Sigmoid colon (tissue), 7 donors: ENCODE data around the gene RALY. TPM values are rescaled to one million over a fixed set of nuclear protein-coding genes. Genes with fewer than 3 reads are reported as not detected.
A peak's percentile ranks its signal among the peaks of the same experiment; 100 is the strongest.

Experiments
- DNase-seq: peaks from one replicate; pipeline ENCODE4 v3.0.0-alpha.2; 2019
- H3K27ac ChIP-seq, 4 donors: fragments of 200-600 bp; sonication (generic); one replicate each; pipeline ENCODE4 v1.5.1; 2016 to 2019; ENCODE audit warnings: mild to moderate bottlenecking in 1 of 4
- H3K27me3 ChIP-seq, 3 donors: fragments of 200-600 bp; sonication (generic); one replicate each; pipeline ENCODE4 v1.5.1; 2019; ENCODE audit warnings: mild to moderate bottlenecking in 1 of 3
- H3K36me3 ChIP-seq, 4 donors: fragments of 200-600 bp; sonication (generic); one replicate each; pipeline ENCODE4 v1.5.1; 2016 to 2019
- H3K4me1 ChIP-seq, 4 donors: fragments of 200-600 bp; sonication (generic); one replicate each; pipeline ENCODE4 v1.5.1; 2017 to 2019
- H3K4me3 ChIP-seq, 4 donors: fragments of 200-600 bp; sonication (generic); one replicate each; pipeline ENCODE4 v1.5.1; 2017 to 2019; ENCODE audit warnings: mild to moderate bottlenecking in 2 of 4, moderate library complexity in 1 of 4
- H3K9me3 ChIP-seq, 4 donors: fragments of 200-600 bp in 3 of 4; sonication (generic) in 3 of 4; one replicate each; pipeline versions ENCODE4 v1.5.1 to v1.6.1; 2013 to 2019
- EP300 ChIP-seq, 4 donors: sonication (generic); formaldehyde crosslinking; IDR thresholded peaks; one replicate each; pipeline ENCODE4 v1.6.1; 2017; ENCODE audit warnings: antibody characterized with exemption in 4 of 4
- POLR2A ChIP-seq, 2 donors: fragments of 450-650 bp; IDR thresholded peaks; one replicate each; pipeline ENCODE4 v1.6.1; 2016; ENCODE audit warnings: antibody characterized with exemption in 2 of 2, mild to moderate bottlenecking in 2 of 2, moderate library complexity in 2 of 2
- POLR2AphosphoS5 ChIP-seq, 4 donors: sonication (generic); formaldehyde crosslinking; IDR thresholded peaks; one replicate each; pipeline ENCODE4 v1.6.1; 2017; ENCODE audit warnings: antibody characterized with exemption in 4 of 4
- WGBS, 2 donors: extraction: QIAGEN DNeasy Blood & Tissue Kit; methylation state at CpG; one replicate each; pipeline ENCODE4 v1.1.7; 2013; 5-methylcytosine and 5-hydroxymethylcytosine counted together
- intact Hi-C: fragments of 100-400 bp; cut with DNase I; formaldehyde crosslinking; loops from one replicate; pipeline ENCODE4 v1.15.1; 2023
- polyA plus RNA-seq, 3 donors: library from polyadenylated mRNA; stranded (reverse); fragments of 200-250 nt; gene quantifications; one replicate each; pipeline ENCODE4 v1.2.3, GENCODE V29; 2013
- total RNA-seq, 4 donors: library from RNA; depleted of rRNA; stranded (reverse); fragments of >200 nt; gene quantifications; one replicate each; pipeline ENCODE4 v1.1.0, GENCODE V29; 2016
- TF ChIP-seq, protein P1 (sequence below), 4 experiments: fragments of 450-650 bp in 3 of 4; fragments of 200-600 bp in 1 of 4; IDR thresholded peaks; one replicate each; pipeline ENCODE4 v1.5.1; 2016 to 2019; ENCODE audit warnings: antibody characterized with exemption in 4 of 4, mild to moderate bottlenecking in 3 of 4, moderate library complexity in 2 of 4
- donor health status: healthy with polysubstance abuse.
- donor health status: Bipolar disorder and iron deficiency.
- donor health status: healthy.

Gene RALY
- total and polyA plus RNA-seq, 7 donors: 75.1 to 233 (median 94.5) TPM

DNA sequence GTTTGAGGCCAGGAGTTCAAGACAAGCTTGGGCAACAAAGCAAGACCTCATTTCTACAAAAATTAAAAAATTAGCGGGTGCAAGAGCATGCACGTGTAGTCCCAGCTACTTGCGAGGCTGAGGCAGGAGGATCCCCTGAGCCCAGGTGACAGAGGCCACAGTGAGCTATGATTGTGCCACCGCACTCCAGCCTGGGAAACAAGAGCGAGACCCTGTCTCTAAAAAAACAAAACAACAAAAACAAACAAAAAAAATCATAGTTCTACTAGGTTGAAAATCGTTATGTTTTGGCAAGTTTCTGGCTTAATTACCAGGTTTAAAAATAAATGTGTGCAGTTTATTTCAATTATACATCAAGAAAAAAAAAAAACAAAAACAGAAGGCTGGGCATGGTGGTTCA, 115.7 kb downstream of the RALY start:
- Histone ChIP-seq H3K4me1 (peaks cover 0 to 59% (median 49%) of the 10 kb centered on the region in 4 donors), H3K27ac (no peak overlapping the region), H3K27me3 (no peaks in the 10 kb centered on the region), H3K9me3 (no peaks in the 10 kb centered on the region), H3K4me3 (no peak overlapping the region), H3K36me3 (peaks cover 0 to 30% (median 14%) of the 10 kb centered on the region in 4 donors)
- DNase-seq: no peak
- no peak for TF ChIP-seq EP300 (IDR thresholded peaks at IDR 0.05)
- no peak for TF ChIP-seq POLR2A (IDR thresholded peaks at IDR 0.05)
- TF ChIP-seq, protein P1, sequence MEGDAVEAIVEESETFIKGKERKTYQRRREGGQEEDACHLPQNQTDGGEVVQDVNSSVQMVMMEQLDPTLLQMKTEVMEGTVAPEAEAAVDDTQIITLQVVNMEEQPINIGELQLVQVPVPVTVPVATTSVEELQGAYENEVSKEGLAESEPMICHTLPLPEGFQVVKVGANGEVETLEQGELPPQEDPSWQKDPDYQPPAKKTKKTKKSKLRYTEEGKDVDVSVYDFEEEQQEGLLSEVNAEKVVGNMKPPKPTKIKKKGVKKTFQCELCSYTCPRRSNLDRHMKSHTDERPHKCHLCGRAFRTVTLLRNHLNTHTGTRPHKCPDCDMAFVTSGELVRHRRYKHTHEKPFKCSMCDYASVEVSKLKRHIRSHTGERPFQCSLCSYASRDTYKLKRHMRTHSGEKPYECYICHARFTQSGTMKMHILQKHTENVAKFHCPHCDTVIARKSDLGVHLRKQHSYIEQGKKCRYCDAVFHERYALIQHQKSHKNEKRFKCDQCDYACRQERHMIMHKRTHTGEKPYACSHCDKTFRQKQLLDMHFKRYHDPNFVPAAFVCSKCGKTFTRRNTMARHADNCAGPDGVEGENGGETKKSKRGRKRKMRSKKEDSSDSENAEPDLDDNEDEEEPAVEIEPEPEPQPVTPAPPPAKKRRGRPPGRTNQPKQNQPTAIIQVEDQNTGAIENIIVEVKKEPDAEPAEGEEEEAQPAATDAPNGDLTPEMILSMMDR (IDR thresholded peaks at IDR 0.05): no peak
- TF ChIP-seq POLR2AphosphoS5 (IDR thresholded peaks at IDR 0.05): no peak
- WGBS, 2 donors: 84 to 93% methylated on average over 6 of the region's 6 CpGs
- intact Hi-C loops: no loop called here

DNA sequence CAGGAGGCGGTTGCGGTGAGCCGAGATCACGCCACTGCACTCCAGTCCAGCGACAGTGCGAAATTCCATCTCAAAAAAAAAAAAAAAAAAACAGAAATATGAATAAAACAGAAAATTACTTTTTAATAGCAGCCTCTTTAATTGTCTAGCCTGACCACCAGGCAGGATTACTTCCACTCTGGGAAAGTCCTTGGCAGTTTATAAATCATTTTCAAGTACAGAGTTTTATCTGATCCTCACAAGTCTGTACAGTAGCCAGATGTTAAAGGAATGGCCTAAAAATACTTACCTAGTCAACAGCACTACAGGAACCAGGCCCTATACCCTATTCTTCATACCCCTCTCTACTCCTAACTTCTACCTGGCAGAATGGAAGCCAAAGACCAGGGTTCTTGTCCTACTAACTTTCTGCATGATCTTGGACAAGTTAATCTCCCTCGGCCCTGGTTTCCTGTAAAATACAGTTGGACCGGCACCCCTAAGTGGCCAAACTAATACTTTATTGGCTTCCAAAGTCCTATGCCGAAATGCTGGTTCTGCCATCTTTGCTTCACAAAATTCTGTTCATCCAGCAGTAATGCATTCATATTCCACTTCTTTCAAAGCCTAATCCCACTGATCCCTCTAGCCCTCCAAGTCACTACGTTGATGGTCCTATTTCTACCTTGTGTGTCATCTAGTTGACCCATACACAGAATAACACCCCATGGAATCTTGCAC, 116.5 kb downstream of the RALY start:
- Histone ChIP-seq H3K9me3 (no peaks in the 10 kb centered on the region), H3K4me1 (peaks cover 0 to 59% (median 49%) of the 10 kb centered on the region in 4 donors), H3K27ac (peak overlapping the region in 3 of 4 donors; percentile 97 to 99 (median 98)), H3K27me3 (no peaks in the 10 kb centered on the region), H3K4me3 (peak overlapping the region in 3 of 4 donors; percentile 89 to 93 (median 91)), H3K36me3 (peaks cover 0 to 23% (median 8%) of the 10 kb centered on the region in 4 donors)
- DNase-seq: no peak
- intact Hi-C loops: loop anchor here (5.0 kb wide), 1 partner anchor 443 kb away; the partner anchor contains the start of gene ACTL10
- TF ChIP-seq POLR2AphosphoS5 (IDR thresholded peaks at IDR 0.05): no peak
- no peak for TF ChIP-seq POLR2A (IDR thresholded peaks at IDR 0.05)
- TF ChIP-seq, protein P1 (IDR thresholded peaks at IDR 0.05): no peak
- TF ChIP-seq EP300 (IDR thresholded peaks at IDR 0.05): no peak
- WGBS, 2 donors: 78 to 84% methylated on average over 10 of the region's 10 CpGs

DNA sequence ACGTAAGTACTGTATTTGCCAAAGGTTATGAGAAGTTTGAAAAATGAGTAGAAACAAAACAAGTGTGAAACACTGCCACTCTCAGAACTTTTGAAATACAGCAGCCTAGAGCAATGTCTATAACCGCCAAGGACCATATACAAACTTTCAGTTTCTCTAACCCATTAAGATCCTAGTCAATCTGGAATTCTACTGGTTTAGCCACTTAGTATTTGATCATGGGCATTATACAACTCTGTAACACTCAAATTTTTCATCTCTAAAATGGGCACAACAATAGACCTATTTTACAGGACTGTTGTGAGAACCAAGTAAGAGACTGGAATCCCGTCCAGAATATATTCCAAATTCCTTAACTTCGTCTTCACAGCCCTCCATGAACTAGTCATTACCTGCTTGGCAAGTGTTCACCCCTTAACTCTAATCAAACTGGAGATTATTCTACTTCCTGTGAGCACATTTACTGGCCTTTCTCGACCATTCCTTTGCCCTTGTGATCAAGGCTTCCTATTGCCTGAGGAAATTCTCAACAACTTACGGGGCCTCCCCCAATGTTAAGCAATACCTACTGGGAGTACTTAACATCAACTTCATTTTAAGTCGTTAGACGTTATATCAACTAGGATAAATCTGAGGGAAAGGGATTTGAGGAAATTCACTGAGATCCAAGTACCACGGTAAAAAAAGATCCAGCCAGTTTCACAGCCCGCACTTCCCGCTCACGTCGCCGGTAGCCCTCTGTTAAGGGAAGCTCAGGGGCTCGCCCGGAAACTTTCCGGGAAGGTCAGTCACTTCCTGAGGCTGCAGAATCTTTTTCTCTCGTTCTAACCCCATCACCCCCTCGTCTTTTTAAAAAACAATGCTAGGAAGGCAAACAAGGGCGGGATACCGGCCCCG, 117.3 kb downstream of the RALY start:
- peaks cover 0 to 52% (median 47%) of the 10 kb centered on the region in 4 donors for H3K4me1 ChIP-seq
- TF ChIP-seq POLR2AphosphoS5 (IDR thresholded peaks at IDR 0.05) (peak in 1 of 4 donors; percentile 49), POLR2A (IDR thresholded peaks at IDR 0.05) (no peak), EP300 (IDR thresholded peaks at IDR 0.05) (no peak)
- TF ChIP-seq, protein P1 (IDR thresholded peaks at IDR 0.05): no peak

DNA sequence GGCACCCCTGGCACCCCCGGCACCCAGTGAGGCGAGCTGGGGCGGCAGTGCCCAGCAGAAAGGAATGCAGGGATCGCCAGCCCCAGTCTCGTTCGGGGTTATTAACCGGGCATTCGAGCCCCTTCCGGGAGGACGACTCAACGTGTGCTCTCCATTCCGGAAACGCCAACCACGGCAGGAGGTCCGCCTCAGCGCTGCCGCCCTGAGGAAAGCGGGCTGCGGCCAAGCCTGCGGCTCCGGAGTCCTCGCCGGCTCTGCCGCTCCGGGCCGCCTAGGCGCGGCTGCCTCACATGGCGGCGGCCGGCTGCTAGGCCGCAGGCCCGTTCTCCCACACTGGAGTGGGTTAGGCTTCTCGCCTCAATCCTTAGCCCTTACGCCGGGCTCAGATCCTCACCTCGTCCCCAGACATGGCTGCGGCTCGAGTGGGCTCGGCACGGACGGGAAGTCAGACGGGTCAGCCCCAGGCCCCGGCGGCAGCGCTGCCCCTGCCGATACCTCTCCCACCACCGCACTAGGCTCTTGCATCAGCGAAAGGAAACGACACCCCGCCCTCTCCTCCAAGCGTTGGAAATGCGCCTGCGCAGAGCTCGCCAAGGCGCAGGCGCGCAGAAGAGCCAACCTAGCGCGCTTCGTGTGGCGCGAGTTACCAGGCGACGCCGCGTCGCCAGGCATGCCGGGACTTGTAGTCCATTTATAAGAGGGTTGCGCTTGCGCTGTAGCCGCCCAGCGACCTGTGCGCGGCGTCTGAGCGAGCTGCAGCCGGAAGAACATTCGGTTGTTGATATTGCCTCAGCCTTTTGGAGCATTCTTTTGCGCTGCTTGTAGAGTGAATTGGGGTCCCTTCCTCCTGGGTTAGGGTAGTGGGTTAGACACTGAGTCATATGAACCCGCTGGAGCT, 118.2 kb downstream of the RALY start, which contains the start of gene EIF2S2:
EIF2S2 (minus strand) TSS at position 542 of the 898 bp plus-strand sequence; CDS start at position 409, 133 bp downstream.
- 0% methylated on average over 81 of the region's 81 CpGs for WGBS, 2 donors
- DNase-seq: peak; percentile 98

More for the DNA sequence above, 117.3 kb downstream of the RALY start:
- H3K27me3 ChIP-seq: no peaks in the 10 kb centered on the region
- peak overlapping the region; percentile 88 to 93 (median 90) for H3K4me3 ChIP-seq
- peaks cover 0 to 16% (median 6%) of the 10 kb centered on the region in 4 donors for H3K36me3 ChIP-seq
- DNase-seq: peak; percentile 66
- 1 to 3% methylated on average over 22 of the region's 22 CpGs for WGBS, 2 donors
- H3K9me3 ChIP-seq: no peaks in the 10 kb centered on the region
- H3K27ac ChIP-seq: peak overlapping the region; percentile 97 to 99 (median 98)
- intact Hi-C loops: loop anchor here (5.0 kb wide), 1 partner anchor 444 kb away; the partner anchor contains the start of gene ACTL10

More for the DNA sequence above, 118.2 kb downstream of the RALY start, which contains the start of gene EIF2S2:
- no peaks in the 10 kb centered on the region for H3K9me3 ChIP-seq
- H3K27ac ChIP-seq: peak within 1 kb of the TSS; percentile 97 to 99 (median 98)
- no peaks in the 10 kb centered on the region for H3K27me3 ChIP-seq
- H3K4me1 ChIP-seq: peaks cover 0 to 47% (median 42%) of the 10 kb centered on the region in 4 donors
- intact Hi-C loops: loop anchor here (2.0 to 5.0 kb wide), 2 partner anchors 117 to 445 kb away; partner anchors contain the start of gene ACTL10
- H3K4me3 ChIP-seq: peak within 1 kb of the TSS; percentile 88 to 93 (median 90)
- peak; percentile 95 to 96 for TF ChIP-seq POLR2A (IDR thresholded peaks at IDR 0.05)
- TF ChIP-seq, protein P1 (IDR thresholded peaks at IDR 0.05): no peak
- TF ChIP-seq POLR2AphosphoS5 (IDR thresholded peaks at IDR 0.05): peak; percentile 98 to 99 (median 98)
- TF ChIP-seq EP300 (IDR thresholded peaks at IDR 0.05): peak in 1 of 4 donors; percentile 56
- peaks cover 0 to 15% (median 6%) of the 10 kb centered on the region in 4 donors for H3K36me3 ChIP-seq
